NK-92 (cell line): Measurements from ENCODE around the gene SRMS.
A peak's percentile ranks its signal among the peaks of the same experiment; 100 is the strongest.

Experiments used
- DNase-seq: peaks from one replicate; lab custom pipeline; 2025; ENCODE audit not compliant: unreplicated experiment; lab: John Stamatoyannopoulos, UW

Gene SRMS

DNA sequence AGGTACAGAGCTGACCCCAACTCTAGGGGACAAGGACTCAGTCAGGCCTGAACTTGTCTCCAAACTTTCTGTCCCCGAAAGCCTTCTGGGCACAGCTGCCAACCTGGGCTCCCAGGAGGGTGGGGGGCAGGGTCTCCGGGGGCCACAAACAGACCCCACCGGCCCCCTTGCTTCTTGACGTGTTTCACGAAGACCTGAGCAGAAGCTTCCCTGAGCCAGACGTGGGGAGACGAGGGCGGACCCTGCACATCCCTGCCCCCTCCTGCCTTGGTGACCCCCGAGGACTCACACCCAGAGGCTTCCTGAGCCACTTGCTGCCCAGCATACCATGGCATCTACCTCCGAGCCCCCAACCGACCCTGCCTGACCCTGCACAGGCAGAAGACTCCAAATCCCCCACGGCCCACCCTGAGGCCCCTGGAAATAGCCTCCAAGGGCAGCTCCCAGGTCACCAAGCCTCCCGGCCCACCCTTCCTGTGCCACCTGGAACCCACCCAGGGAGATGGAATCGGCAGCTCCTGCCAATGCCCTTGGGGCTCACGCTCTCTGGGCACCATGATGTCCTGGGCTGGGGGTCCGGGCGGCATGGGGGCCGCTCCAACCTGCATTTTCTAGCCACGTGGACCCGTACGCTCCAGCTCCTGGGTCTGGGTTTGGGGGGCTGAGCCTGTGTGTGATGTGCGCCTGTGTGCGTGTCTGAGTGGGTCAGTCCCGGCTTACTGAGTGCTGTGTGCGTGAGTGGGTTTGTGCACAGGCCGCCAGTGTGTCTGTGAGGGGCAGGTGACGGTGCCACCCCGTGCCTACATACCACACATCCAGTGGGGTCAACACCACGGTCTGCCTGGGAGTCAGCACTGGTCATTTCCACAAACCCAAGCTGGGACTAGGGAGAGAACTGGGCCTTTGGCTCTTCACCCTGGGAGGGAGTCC is 7.8 kb downstream of the SRMS start:
- no peak for DNase-seq

DNA sequence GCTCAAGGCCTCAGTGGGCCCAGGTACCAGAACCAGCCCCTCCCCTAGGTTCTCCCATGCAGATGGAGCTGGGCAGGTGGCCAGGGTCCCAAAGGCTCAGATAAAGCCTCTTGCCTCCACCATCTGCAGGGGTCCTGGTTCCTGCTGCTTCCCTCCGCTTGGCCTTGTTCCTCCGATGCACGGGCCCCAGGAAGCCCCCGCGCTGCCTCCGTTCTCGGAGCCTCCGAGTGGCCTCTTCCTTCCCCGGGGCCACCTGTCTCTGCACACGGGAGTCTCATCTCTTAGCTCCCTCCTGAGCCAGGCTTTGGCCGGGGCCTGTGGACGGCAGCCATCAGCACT is 8.5 kb downstream of the SRMS start:
- DNase-seq = no peak

DNA sequence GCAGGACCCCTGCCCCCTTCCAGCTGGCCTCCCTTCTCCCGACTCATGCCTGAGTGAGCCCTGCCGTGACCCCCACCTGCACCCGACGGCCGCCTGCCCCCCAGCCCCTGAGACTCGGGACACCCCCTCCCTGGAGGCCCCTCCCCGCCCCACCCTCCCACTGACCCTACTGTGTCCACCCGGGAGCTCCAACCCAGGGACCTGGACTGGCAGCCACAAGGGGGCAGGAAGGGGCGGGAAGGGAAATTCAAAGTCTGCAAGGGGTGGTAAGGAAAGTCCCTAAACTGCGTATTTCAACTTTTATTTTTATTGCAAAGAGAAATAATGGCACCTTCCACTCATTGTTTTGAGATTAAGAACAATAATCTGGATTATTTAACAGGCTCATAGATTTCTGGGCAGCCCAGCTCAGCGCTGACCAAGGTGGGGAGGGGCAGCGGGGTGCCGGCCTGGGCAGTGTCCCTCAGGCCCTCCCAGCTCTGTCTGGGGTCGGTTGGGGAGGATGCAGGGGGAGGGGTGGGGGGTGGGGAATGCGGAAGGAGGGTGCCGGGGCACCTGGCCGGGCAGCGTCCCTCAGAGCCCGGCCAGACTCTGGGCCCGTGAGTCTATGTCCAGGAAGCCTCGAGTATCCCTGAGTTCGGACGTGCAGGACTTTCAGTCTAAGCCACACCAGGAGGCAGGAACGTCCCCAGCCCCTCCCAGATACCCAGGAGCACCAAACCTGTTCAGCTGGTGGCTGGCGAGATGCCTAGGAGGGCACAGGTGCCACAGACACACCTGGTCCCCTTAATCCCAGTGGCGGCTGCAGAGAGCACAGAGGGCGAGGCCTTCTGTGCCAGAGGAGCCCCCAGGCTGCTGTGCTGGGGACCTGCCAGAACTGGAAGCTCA is 9.1 kb downstream of the SRMS start:
- no peak for DNase-seq

DNA sequence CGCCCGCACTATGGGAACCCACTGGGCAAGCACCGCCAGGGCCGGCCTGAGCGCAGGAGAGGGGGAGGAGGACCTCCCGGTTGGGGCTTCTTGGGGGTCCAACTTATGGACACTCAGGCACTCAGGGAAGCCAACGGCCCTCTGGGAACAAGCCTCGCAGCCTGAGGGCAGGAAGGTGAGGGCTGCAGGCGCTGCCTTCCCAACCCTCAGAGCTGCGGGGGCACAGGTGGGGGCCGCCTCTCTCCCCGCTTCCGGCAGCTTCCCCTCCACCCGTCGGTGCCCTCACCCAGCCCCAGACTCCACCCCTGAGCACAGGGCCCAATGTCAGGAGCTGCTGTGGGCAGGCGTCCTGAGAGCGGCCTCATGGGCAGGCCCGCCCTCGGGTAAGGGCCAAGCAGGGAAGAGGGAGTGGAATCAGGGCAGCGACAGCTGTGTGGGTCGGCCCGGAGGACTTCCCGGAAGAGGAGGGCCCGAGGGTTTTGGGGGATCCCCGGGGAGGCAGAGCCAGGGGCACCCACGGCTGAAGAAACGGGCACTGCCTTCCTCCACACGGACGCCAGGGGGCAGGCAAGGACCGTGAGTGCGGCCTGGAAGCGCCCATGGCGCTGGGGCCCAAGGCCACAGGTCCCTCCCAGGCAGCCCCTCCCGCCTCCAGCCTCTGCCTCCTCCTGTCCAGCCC is 9.9 kb downstream of the SRMS start:
- peak; percentile 31 for DNase-seq

DNA sequence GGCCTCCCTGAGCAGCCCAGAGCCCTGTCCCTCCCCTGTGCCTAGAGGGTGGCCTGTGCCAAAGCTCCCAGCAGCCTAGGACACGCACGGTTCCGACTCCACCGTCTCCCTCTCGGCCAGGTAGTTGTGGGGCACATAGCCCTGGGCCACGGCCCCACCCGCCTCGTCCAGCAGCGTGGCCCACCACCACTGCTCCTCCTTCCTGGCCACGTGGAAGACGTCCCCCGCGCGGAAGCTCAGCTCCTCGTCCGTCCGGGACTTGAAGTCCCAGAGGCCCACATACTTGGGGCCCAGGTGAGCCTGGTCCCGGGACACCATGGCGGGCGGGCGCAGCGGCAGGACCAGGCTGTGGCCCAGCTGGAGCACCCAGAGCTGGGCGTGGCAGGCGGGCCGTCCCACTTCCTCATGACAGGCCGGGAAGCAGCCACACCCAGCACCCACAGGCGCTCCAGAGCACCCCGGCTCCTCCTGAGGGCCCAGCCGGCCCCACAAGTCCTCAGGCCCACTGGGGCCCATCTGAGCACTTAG is 10.5 kb downstream of the SRMS start, which contains the start of gene PTK6:
TSS of gene PTK6 (minus strand) at position 380 of the 528 bp plus-strand sequence. CDS start at position 318, 62 bp downstream.
- no peak for DNase-seq

DNA sequence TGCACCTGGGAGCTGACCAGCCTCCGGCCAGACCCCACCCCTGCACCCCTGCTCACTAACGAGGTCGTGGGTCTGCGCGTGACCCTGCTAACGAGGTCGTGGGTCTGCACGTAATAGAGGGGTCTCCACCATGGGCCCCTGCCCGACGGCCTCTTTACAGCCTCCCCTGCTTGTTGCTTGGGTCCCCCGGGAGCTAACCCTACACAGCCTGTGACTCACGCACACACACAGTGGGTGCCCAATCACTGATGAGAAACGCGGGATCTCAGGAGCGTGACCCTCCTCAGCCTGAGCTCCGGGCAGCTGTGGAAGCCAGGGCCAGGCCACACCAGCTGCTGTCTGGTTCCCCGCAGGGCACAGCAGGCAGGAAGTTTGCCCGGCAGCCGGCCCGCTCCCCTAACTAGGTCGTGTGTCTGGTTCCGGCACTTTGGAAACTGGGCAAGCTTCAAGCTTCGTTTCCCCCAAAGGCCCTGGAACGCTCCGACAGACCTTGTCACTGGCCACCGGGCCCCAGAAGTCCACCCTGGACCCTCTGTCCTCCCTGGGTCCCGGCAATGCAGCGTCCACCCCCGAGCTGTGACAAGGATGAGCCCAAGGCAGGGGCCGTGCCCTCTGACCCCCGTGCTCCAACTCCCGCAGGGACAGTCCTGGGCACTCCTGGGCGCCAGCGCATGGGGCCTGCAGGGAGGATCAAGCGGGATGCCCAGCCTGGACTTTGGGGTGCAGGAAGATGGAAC is 11.1 kb downstream of the SRMS start:
- DNase-seq = no peak

DNA sequence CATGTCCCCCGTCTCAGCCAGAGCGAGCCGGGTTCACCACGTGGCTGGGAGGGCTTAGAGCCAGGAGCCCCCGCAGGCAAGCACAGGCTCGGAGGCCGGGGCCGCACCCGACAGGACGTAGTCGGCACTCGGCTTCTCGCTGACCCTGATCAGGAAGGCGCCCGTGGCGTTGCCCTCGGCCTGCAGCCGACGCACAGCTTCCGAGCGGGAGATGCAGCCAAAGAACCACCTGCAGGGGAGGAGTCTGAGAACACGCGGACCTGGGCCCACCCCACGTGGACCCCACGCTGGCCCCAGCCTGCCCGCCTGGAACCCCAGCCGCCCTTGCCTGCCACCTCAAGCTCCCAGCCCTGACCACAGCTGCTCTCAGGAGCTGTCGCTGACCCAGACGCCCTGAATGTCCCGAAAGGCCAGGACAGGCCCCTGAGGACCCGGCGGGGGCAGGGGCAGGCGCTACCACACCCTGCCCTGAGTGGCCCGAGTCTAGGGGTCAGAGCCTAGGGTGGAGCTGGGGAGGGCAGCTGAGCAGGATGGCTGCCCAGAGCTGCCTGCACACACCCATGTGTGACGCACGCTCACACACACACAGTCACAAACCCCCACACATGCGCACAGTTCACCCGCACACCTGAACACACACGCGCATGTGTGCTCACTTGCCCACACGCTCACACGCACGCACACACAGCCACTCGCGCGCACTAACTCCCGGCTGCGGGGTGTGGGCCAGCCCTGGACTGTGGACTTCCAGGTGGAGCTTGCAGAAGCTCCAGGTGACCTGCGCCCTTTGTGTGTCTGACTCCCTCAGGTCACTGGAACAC is 12.5 kb downstream of the SRMS start:
- DNase-seq = no peak

DNA sequence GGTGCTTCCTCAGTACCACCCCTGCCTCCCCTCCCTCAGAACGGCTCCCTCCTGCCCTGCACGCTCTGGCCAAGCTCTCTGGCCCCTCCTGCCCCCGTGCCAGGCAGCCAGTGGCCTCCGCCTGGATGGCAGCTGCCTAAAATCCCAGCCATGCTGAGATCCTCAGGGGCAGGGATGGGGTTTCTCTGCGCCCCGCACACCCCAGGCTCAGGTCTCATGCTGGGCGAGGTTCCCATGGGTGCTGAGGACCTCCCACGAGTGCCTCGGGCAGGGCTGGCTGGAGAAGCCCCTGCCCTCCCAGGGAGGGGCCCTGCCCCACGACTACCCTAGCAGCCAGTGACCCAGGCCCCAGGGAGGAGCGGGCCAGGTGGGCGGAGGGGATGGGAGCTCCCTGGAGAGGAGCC is 13.1 kb downstream of the SRMS start:
- no peak for DNase-seq

DNA sequence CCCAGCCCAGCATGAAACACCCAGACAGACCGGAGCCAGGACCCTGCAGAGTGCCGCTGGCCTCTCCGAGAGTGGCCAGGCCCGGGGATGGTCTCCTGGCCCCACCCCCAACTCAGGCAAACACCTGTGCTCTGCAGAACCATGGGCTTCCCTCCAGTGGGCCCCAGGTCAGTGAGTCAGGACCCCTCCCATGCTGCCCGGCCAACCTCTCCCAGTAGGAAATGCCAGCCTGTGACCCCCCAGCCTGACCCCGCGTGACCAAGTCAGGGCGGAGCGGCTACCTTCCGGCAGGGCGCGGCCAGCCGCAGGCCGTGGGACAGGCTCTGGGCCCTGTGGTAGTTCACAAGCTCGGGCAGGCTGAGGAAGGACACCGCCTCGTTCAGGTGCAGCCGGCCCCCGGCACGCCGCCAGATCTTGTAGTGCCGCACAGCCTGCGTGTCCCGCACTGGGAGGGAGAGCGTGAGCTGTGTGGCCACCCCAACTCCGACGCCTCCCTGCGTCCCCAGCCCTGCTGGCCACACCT is 13.6 kb downstream of the SRMS start:
- DNase-seq = no peak

DNA sequence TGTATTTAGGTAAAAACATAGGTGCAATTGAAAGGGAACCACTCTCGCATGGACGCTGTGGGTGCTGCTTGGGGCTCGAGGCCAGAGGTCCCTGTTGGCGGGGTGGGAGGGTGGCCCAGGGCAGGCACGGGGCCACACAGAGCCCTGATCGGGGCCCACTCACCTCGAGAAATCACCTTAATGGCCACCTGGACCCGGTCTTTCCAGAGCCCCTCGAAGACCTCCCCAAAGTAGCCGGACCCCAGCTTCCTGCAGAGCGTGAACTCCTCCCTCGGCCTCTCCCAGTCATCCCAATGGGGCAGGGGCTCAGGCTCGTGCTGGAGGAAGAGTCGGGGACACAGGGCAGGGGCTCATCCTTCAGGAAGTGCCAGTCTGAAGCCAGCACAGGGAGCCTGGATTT is 14.2 kb downstream of the SRMS start:
- no peak for DNase-seq

DNA sequence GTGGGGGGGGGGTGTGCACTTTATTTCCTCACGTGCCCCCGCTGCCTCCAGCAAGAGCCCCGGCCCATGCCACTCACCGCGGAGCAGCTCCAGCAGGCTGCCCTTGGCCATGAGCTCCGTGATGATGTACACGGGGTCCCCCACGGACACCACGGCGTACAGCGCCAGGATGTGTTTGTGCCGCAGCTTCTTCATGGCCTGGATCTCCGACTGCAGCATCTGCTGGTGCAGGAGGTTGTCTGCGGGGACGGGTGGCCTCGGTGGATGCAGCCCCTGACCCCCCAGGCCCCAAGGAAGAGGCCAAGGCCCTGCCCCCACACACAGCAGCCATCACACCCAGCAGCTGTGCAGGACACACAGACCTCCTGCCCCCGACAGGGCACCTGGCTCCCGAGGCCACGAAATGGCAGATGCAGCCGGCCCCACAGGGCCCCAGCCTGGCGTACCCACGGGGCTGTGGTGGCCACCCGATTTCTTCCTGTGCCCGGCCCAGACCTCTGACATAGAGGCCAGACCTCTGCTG is 15.0 kb downstream of the SRMS start:
- DNase-seq = no peak

DNA sequence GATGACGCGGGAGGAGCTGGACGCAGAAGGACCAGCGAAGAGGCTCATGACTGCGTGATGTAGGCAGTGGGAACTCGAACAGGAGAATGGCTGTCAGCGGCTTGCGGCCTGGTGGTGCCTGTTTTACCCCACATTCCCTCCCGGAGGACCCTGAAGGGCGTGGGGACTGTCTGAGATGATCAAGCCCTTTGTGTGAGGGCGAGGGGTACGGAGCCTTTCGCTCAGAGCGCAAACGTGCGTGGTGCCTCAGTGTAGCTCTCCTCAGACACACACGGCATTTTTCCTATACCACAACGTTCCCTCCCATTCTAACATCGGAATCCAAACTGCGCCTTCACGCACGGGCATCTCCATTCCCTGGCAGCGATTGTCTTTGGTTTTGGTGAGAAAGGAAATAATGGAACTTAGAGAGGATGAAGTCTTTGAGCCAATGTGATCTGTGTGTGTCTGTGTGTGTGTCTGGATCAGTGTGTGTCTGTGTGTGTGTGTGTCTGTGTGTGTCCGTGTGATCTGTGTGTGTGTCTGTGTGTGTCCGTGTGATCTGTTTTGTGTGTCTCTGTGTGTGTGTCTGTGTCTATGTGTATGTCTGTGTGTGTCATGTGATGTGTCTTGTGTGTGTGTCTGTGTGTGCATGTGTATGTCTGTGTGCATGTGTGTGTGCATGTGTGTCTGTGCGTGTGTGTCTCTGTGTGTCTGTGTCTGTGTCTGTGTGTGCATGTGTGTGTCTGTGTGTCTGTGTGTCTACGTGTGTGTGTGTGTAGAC is 15.7 kb downstream of the SRMS start:
- DNase-seq = no peak

DNA sequence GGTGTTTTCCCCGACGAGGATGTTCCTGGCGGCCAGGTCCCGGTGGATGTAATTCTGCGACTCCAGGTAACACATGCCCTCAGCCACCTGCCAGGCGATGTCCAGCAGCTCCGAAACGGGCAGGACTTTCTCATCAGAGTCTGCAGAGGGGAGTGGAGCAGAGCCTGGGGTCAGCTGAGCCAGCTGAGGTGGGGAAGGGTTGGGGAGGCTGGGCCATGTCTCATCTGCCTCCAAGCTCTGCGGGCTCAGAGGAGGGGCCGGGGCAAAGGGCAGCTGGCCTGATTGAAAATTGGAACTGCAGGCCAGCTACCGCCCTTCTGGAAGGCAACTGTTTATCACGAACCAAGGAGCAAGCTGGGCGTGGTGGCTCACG is 16.8 kb downstream of the SRMS start:
- no peak for DNase-seq

DNA sequence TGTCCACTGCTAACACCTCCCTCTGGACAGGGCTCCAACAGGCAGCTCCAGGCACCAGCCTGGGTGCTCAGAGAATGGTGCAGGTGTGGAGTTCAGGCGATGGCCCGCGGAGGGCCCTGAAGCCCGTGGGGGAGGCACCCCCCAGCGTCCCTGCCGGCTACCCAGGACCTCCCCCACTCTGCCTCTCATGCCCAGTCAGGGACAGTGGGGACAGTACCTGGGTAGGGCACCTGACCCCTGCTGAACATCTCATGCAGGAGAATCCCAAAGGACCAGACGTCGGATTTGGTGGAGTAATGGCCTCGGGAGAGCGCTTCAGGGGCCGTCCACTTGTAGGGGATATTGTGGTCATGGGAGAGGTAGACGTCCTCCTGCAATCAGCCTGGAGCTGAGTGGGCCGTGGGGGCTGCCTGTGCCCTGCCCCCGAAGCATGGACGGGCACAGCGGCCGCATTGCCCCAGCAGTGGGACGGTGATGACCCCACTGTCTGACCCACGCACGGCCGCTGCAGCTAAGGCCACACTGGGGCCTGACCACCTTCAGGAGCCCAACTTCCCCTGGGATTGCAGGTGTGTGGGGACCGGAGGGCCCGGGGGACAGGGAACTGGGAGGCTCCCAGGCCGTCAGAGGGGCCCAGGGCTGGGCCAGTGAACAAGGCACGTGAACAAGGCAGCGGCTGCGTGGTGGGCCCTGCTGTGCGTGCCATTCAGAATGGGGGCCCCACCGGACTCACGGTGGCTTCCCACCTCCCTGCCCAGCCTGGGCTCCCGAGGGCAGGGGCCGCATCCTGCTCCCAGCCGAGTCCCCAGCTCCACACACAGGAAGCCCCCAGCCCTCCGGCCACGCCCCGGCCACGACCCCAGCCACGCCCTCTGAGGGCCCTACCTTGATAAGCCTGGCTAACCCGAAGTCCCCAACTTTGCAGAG is 17.4 kb downstream of the SRMS start:
- no peak for DNase-seq

DNA sequence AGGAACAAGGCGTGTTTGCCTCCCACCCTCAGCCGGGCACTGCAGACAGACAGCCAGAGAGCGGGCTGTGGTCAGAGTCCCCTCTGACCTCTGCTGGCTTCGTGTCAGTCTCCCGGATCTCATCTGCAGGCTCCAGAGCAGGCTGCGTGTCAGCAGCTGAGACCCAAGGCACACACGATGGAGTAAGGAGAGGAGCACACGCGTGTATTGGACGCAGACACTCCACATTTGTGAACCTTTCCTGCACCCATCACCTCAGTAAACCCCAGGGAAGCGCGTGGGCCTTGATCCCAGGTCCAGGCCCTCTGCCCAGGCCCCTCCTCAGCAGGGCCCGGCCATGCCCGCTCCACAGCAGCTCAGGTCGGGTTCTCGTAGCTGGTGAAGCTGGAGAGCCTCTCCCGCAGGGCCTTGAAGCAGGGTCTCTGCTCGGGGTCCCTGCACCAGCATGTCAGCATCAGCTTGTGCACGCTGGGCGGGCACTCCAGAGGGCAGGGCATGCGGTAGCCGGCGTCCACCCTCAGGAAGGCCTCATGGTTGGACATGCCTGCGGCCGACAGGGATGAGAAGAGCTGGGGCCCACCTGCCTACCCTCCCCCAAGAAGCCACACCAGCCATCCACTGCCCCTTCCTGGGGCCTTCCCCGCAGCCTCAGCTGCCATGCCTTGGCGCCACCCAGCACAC is 18.2 kb downstream of the SRMS start:
- DNase-seq = no peak

DNA sequence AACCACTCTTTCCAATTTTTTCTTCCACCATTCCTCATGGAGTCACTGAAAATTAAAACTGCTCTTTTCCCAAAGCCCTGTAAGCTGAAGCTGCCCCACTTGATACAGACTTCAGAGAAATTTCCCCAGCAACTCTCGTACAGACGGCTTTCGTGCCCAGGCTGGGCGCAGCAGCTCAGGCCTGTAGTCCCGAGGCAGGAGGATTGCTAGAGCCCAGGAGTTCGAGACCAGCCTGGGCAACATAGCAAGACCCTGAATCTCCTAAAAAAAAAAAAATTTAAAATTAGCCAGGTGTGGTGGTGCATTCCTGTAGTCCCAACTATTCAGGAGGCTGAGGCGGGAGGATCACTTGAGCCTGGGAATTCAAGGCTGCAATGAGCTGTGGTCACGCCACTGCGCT is 20.4 kb downstream of the SRMS start:
- no peak for DNase-seq

DNA sequence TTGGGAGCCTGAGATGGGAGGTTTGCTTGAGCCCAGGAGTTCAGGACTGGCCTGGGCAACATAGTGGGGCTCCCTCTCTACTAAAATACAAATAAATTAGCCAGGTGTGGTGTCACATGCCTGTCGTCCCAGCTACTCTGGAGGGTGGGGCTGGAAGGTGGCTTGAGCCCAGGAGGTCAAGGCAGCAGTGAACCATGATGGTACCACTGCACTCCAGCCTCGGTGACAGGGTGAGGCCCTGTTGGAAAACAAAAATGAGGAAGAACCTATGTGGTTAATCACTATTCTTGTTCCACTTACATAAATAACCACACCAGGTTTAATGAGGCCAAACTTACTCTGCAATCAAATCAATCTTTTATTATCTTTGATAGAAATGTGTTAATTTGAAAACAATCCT is 21.6 kb downstream of the SRMS start:
- DNase-seq = no peak
